Stomach (tissue), 9 donors: Measurements from ENCODE around the gene CREB3L1. TPM values are rescaled to one million over a fixed set of nuclear protein-coding genes. Genes with fewer than 3 reads are reported as not detected.

ENCODE experiments used
- DNase-seq, 2 donors: peaks; one replicate each; pipeline versions ENCODE4 v3.0.0 to v3.0.0-alpha.2; 2013 to 2019
- H3K27ac ChIP-seq, 5 donors: fragments of 200-600 bp in 4 of 5; sonication (generic) in 4 of 5; one replicate each; pipeline ENCODE4 v1.5.1; 2013 to 2019; ENCODE audit warnings: mild to moderate bottlenecking in 1 of 5, moderate library complexity in 1 of 5
- H3K27me3 ChIP-seq, 3 donors: fragments of 200-600 bp; sonication (generic); one replicate each; pipeline ENCODE4 v1.5.1; 2017 to 2019; ENCODE audit warnings: mixed run types in 1 of 3
- H3K36me3 ChIP-seq, 4 donors: fragments of 200-600 bp; sonication (generic); 1 replicate in 3 of 4; 2 replicates in 1 of 4; pipeline ENCODE4 v1.5.1; 2016 to 2019
- H3K4me1 ChIP-seq, 4 donors: fragments of 200-600 bp; sonication (generic); one replicate each; pipeline ENCODE4 v1.5.1; 2016 to 2019
- H3K4me3 ChIP-seq, 4 donors: fragments of 200-600 bp; sonication (generic) in 3 of 4; one replicate each; pipeline ENCODE4 v1.5.1; 2016 to 2019; ENCODE audit warnings: mild to moderate bottlenecking in 1 of 4
- H3K9me3 ChIP-seq, 4 donors: fragments of 200-600 bp; sonication (generic); one replicate each; pipeline ENCODE4 v1.5.1; 2016 to 2019
- CTCF ChIP-seq, 7 experiments: fragments of 450-650 bp in 4 of 7; fragments of 200-600 bp in 3 of 7; sonication (generic) in 3 of 7; IDR thresholded peaks; one replicate each; pipeline ENCODE4 v1.5.1; 2016 to 2019; ENCODE audit warnings: antibody characterized with exemption in 7 of 7, control low read depth in 2 of 7, mild to moderate bottlenecking in 1 of 7
- EP300 ChIP-seq: sonication (generic); formaldehyde crosslinking; IDR thresholded peaks from one replicate; pipeline ENCODE4 v1.6.1; 2017; ENCODE audit warnings: antibody characterized with exemption
- POLR2A ChIP-seq, 4 donors: fragments of 450-650 bp; IDR thresholded peaks; one replicate each; pipeline ENCODE4 v1.6.1; 2016; ENCODE audit warnings: antibody characterized with exemption in 4 of 4, control low read depth in 2 of 4, mild to moderate bottlenecking in 1 of 4, moderate library complexity in 1 of 4
- POLR2AphosphoS5 ChIP-seq, 3 donors: sonication (generic); formaldehyde crosslinking; IDR thresholded peaks; one replicate each; pipeline ENCODE4 v1.6.1; 2016; ENCODE audit warnings: antibody characterized with exemption in 3 of 3
- WGBS, 5 donors: extraction: QIAGEN DNeasy Blood & Tissue Kit in 3 of 5; methylation state at CpG; one replicate each; pipeline versions ENCODE4 v1.1.5 to v1.1.7; 2013 to 2018; 5-methylcytosine and 5-hydroxymethylcytosine counted together
- intact Hi-C: fragments of 100-400 bp; cut with DNase I; formaldehyde crosslinking; loops from one replicate; pipeline ENCODE4 v1.15.1; 2023; ENCODE audit warnings: low total_unique reads
- polyA plus RNA-seq, 3 donors: library from polyadenylated mRNA; stranded (reverse); fragments of 200-250 nt; gene quantifications; one replicate each; pipeline ENCODE4 v1.2.3, GENCODE V29; 2013
- total RNA-seq, 5 donors: library from RNA; depleted of rRNA; stranded (reverse); fragments of >200 nt; gene quantifications; one replicate each; pipeline versions ENCODE4 v1.1.0 to v1.2.3, GENCODE V29; 2014 to 2016
- donor health status: healthy with polysubstance abuse.
- donor health status: Bipolar disorder and iron deficiency.
- donor health status: healthy.

CREB3L1 gene
- total and polyA plus RNA-seq, 8 donors: 21.0 to 125 (median 48.4) TPM

GRCh38 chr11:46293066-46293465, 15.6 kb downstream of the CREB3L1 start:
- peaks cover 0 to 22% (median 0%) of the 10 kb centered on the region in 3 donors for H3K27me3 ChIP-seq
- DNase-seq: no peak
- TF ChIP-seq POLR2AphosphoS5 (IDR thresholded peaks at IDR 0.05) (no peak), CTCF (IDR thresholded peaks at IDR 0.05) (no peak), POLR2A (IDR thresholded peaks at IDR 0.05) (no peak), EP300 (no peak)
- peak overlapping the region in 3 of 5 donors; percentile 28 to 74 (median 50) for H3K27ac ChIP-seq
- H3K9me3 ChIP-seq: no peaks in the 10 kb centered on the region
- peaks cover 0 to 7% (median 0%) of the 10 kb centered on the region in 4 donors for H3K36me3 ChIP-seq
- intact Hi-C loops: no loop called here
- H3K4me1 ChIP-seq: peaks cover 68 to 97% (median 85%) of the 10 kb centered on the region in 4 donors
- H3K4me3 ChIP-seq: no peak overlapping the region
- 73 to 85% (median 78%) methylated on average over 9 to 13 of the region's 13 CpGs for WGBS, 5 donors

- intact Hi-C loops: no loop called here
- Histone ChIP-seq H3K27me3 (peaks cover 0 to 22% (median 0%) of the 10 kb centered on the region in 3 donors), H3K9me3 (no peaks in the 10 kb centered on the region), H3K4me1 (peaks cover 68 to 97% (median 82%) of the 10 kb centered on the region in 4 donors), H3K27ac (peak overlapping the region; percentile 26 to 74 (median 50)), H3K4me3 (no peak overlapping the region), H3K36me3 (peaks cover 0 to 7% (median 0%) of the 10 kb centered on the region in 4 donors)
- 65 to 82% (median 73%) methylated on average over 9 of the region's 9 CpGs for WGBS, 5 donors
- DNase-seq: no peak
- TF ChIP-seq POLR2A (IDR thresholded peaks at IDR 0.05) (no peak), POLR2AphosphoS5 (IDR thresholded peaks at IDR 0.05) (peak in 1 of 3 donors; percentile 39), CTCF (IDR thresholded peaks at IDR 0.05) (no peak), EP300 (no peak)
Observed at GRCh38 chr11:46293641-46294103, 16.2 kb downstream of the CREB3L1 start.

GRCh38 chr11:46294365-46295309, 17.2 kb downstream of the CREB3L1 start:
- TF ChIP-seq CTCF (IDR thresholded peaks at IDR 0.05) (no peak), POLR2A (IDR thresholded peaks at IDR 0.05) (no peak), POLR2AphosphoS5 (IDR thresholded peaks at IDR 0.05) (no peak), EP300 (no peak)
- no peaks in the 10 kb centered on the region for H3K9me3 ChIP-seq
- peaks cover 0 to 22% (median 0%) of the 10 kb centered on the region in 3 donors for H3K27me3 ChIP-seq
- peaks cover 60 to 97% (median 75%) of the 10 kb centered on the region in 4 donors for H3K4me1 ChIP-seq
- WGBS, 5 donors: 35 to 49% (median 39%) methylated on average over 19 to 24 of the region's 24 CpGs
- H3K27ac ChIP-seq: peak overlapping the region; percentile 26 to 74 (median 62)
- H3K4me3 ChIP-seq: peak overlapping the region; percentile 45 to 62 (median 54)
- peaks cover 0 to 10% (median 1%) of the 10 kb centered on the region in 4 donors for H3K36me3 ChIP-seq
- intact Hi-C loops: loop anchor here (5.0 kb wide), 1 partner anchor 42 kb away; no protein-coding TSS in a partner anchor
- DNase-seq: peak; percentile 48 to 82

GRCh38 chr11:46295312-46296058, 18.0 kb downstream of the CREB3L1 start:
- Histone ChIP-seq H3K4me1 (peaks cover 52 to 92% (median 67%) of the 10 kb centered on the region in 4 donors), H3K4me3 (peak overlapping the region; percentile 45 to 62 (median 54))

More at GRCh38 chr11:46295312-46296058, 18.0 kb downstream of the CREB3L1 start:
- peaks cover 0 to 22% (median 0%) of the 10 kb centered on the region in 3 donors for H3K27me3 ChIP-seq
- intact Hi-C loops: loop anchor here (5.0 kb wide), 1 partner anchor 43 kb away; no protein-coding TSS in a partner anchor
- H3K9me3 ChIP-seq: no peaks in the 10 kb centered on the region
- TF ChIP-seq POLR2AphosphoS5 (IDR thresholded peaks at IDR 0.05): peak in 1 of 3 donors; percentile 31
- no peak for TF ChIP-seq EP300
- peak overlapping the region; percentile 25 to 74 (median 62) for H3K27ac ChIP-seq
- H3K36me3 ChIP-seq: peaks cover 6 to 18% (median 10%) of the 10 kb centered on the region in 4 donors
- 3 to 17% (median 14%) methylated on average over 30 to 61 of the region's 61 CpGs for WGBS, 5 donors
- DNase-seq: peak; percentile 61 to 94
